HEK293T (cell line): ENCODE data around the gene C20orf204.

Experiments used
- CTCF ChIA-PET: fragments of 350-600 bp; formaldehyde crosslinking; extraction: SDS; loops from one replicate; lab custom pipeline; 2021; ENCODE audit warnings: antibody characterized with exemption, inconsistent platforms; lab: Yijun Ruan, JAX
- POLR2A ChIA-PET: fragments of 350-600 bp; formaldehyde crosslinking; extraction: SDS; loops from one replicate; lab custom pipeline; 2020; ENCODE audit warnings: antibody characterized with exemption, inconsistent platforms; lab: Yijun Ruan, JAX
- DNase-seq: peaks from one replicate; pipeline ENCODE4 v3.0.0; 2012; ENCODE audit warnings: mixed read lengths; ENCODE audit errors: extremely low spot score
- ARNT ChIP-seq: fragments of 450-650 bp; IDR thresholded peaks from 2 replicates; pipeline ENCODE4 v1.6.1; 2017; ENCODE audit warnings: mild to moderate bottlenecking
- BHLHE40 ChIP-seq: fragments of 450-650 bp; IDR thresholded peaks from 2 replicates; pipeline ENCODE4 v1.6.1; 2016; ENCODE audit warnings: mild to moderate bottlenecking, moderate library complexity, borderline replicate concordance
- CTBP1 ChIP-seq: fragments of 450-650 bp; IDR thresholded peaks from 2 replicates; pipeline ENCODE4 v1.6.1; 2016; ENCODE audit warnings: borderline replicate concordance
- ELF4 ChIP-seq: fragments of 450-650 bp; IDR thresholded peaks from 2 replicates; pipeline ENCODE4 v1.6.1; 2017; ENCODE audit warnings: antibody characterized with exemption
- FOXA1 ChIP-seq: fragments of 450-650 bp; IDR thresholded peaks from 2 replicates; pipeline ENCODE4 v1.6.1; 2016; ENCODE audit warnings: mild to moderate bottlenecking
- FOXK2 ChIP-seq: fragments of 450-650 bp; IDR thresholded peaks from 2 replicates; pipeline ENCODE4 v1.6.1; 2016; ENCODE audit warnings: mild to moderate bottlenecking
- FOXM1 ChIP-seq: fragments of 450-650 bp; IDR thresholded peaks from 2 replicates; pipeline ENCODE4 v1.6.1; 2017; ENCODE audit warnings: mild to moderate bottlenecking, borderline replicate concordance
- HDGF ChIP-seq: fragments of 450-650 bp; IDR thresholded peaks from 2 replicates; pipeline ENCODE4 v1.6.1; 2017; ENCODE audit warnings: antibody characterized with exemption, borderline replicate concordance
- L3MBTL2 ChIP-seq: fragments of 450-650 bp; conservative IDR thresholded peaks from 2 replicates; pipeline ENCODE4 v1.6.1; 2016; ENCODE audit warnings: mild to moderate bottlenecking
- LEF1 ChIP-seq: fragments of 450-650 bp; IDR thresholded peaks from 2 replicates; pipeline ENCODE4 v1.6.1; 2017; ENCODE audit warnings: mild to moderate bottlenecking, borderline replicate concordance
- NFRKB ChIP-seq: fragments of 450-650 bp; IDR thresholded peaks from 2 replicates; pipeline ENCODE4 v1.6.1; 2016; ENCODE audit warnings: mild to moderate bottlenecking, moderate library complexity
- SP1 ChIP-seq: fragments of 450-650 bp; IDR thresholded peaks from 2 replicates; pipeline ENCODE4 v1.6.1; 2017
- SUZ12 ChIP-seq: fragments of 450-650 bp; IDR thresholded peaks from 2 replicates; pipeline ENCODE4 v1.6.1; 2016; ENCODE audit warnings: mild to moderate bottlenecking
- TARDBP ChIP-seq: fragments of 450-650 bp; IDR thresholded peaks from 2 replicates; pipeline ENCODE4 v1.6.1; 2016
- ZNF384 ChIP-seq: fragments of 450-650 bp; IDR thresholded peaks from 2 replicates; pipeline ENCODE4 v1.6.1; 2016
- TF ChIP-seq, protein P1 (sequence below): fragments of 450-650 bp; IDR thresholded peaks from 2 replicates; pipeline ENCODE4 v1.6.1; 2016

C20orf204 gene

DNA sequence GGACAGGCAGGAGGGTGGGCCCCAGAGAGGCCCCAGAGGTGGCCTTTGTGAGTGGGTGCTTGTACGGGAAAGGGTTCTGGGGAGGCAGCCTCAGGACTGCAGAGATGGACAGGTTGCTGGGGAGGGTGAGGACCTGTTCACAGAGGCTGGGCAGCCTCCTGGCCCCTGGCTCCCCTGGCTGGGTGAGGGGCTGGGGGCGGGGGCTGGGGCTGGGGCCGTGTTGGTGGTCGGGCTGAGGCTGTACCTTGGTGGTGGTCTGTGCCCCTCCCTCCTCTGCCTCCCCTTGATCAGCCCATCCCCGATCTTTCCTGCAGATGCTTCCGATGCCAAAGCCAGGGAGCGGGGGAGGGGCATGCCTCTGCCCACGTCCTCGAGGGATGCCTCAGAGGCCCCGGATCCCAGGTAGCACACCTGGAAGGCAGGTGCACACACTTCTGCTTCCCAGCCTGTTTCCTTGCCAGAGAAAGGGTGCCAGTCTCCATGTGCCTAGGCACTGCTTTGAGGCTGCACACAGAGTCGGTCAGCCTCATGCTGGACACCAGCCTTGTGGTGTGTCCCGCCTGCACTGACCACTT, 31.8 kb downstream of the C20orf204 start:
- no peak for DNase-seq
- POLR2A ChIA-PET: no interaction called here

DNA sequence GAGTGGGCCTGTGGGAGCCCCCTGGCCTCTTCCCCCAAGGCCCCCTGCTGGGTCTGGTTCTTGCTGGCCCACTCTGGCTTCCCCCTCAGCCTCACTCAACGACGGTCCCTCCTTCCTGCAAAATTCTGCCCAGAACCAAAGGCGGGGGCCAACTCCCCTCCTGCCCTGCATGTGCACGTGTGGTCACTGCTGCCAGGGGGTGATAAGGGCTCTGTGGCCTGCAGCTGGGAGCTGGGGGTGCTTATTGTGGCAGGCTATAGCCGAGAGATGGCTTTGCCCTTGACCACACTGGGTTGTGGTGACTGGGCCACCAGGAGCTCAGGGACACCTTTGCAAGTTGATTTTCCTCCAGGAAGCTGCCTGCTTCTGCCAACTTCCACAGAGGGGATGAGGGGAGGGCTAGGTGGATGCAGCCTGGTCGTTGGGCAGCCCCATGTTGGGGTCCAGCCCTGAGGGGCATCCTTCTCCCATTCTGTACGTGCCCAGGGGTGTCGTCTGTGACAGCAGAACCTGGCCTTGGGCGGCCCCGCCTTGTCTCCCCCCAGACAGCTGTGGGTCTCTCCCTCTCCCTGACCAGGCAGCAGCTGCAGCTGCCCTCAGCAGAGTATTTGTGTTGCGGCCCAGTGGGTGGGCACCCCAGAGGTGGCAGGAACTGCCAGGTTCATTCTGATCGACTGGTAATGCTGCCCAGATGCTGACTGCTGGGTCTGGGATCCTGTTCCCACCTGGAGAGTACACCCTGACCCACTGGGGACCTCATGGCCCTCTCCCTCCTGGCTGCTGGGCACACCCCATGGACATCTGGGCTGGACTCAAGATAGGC, 32.6 kb downstream of the C20orf204 start:
- no peak for DNase-seq
- TF ChIP-seq L3MBTL2 (no peak), FOXK2 (no peak)
- CTCF ChIA-PET: interaction anchor here (1.6 kb wide), 1 partner anchor 16 kb away, joined by 3 read pairs; the partner anchor contains the start of gene LKAAEAR1
- POLR2A ChIA-PET: no interaction called here

More for the DNA sequence above, 31.8 kb downstream of the C20orf204 start:
- TF ChIP-seq, protein P1, sequence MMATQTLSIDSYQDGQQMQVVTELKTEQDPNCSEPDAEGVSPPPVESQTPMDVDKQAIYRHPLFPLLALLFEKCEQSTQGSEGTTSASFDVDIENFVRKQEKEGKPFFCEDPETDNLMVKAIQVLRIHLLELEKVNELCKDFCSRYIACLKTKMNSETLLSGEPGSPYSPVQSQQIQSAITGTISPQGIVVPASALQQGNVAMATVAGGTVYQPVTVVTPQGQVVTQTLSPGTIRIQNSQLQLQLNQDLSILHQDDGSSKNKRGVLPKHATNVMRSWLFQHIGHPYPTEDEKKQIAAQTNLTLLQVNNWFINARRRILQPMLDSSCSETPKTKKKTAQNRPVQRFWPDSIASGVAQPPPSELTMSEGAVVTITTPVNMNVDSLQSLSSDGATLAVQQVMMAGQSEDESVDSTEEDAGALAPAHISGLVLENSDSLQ: no peak
- TF ChIP-seq TARDBP (no peak), FOXK2 (no peak), ZNF384 (no peak), LEF1 (no peak), ELF4 (no peak), FOXM1 (no peak), FOXA1 (no peak), CTBP1 (no peak), BHLHE40 (no peak), NFRKB (no peak), HDGF (no peak), SP1 (no peak), ARNT (no peak), SUZ12 (no peak)
- CTCF ChIA-PET: no interaction called here

DNA sequence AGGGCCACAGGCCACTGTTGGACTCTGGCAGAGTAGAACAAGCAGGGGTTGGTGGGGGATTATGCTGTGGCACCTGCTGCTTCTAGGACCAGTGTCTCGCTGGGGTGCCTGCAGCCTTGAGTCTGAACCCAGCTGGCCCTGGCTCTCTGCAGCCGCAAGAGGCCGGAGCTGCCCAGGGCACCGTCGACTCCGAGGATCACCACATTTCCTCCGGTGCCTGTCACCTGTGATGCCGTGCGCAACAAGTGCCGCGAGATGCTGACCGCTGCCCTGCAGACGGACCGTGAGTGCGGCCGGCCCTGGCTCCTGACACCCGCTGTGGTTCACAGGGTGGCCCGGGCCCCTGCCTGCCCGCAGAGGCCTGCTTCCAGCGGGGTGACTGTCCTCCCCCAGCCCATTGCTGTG, 33.2 kb downstream of the C20orf204 start:
- ChIA-PET CTCF (interaction anchor here (1.6 to 1.8 kb wide), 2 partner anchors 10 to 15 kb away, joined by 3 to 5 read pairs; partner anchors contain the start of genes LKAAEAR1, OPRL1 and RGS19), POLR2A (no interaction called here)
- TF ChIP-seq ZNF384 (no peak), FOXK2 (no peak), CTBP1 (no peak), FOXA1 (no peak), SP1 (no peak)
- no peak for DNase-seq

DNA sequence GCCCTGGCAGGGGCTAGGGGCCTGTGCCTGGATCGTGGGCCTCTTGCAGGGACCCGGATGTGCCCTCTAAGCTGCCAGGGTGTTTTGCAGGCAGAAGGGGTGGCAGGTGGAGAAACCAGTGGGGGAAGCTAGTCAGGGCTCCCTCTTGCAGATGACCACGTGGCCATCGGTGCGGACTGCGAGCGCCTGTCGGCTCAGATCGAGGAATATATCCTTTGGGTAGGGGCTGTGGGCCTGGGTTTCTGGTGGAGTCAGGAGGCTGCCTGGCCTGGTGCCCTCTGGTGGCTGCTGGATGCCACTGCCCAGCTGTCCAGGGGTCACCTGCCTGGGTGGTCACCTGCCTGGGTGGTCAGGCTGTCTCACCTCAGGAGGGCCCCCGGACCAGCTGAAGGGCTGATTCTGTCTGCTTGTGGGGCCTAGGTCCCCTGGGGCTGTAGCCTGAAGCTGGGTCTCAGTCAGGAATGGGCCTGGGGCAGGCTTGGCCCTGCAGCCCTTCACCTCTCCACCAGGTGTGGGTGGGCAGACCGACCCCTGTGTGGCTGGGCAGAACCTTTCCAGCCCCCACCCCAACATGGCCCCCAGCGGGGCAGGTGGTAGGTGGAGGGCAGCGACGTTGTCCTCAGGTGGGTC, 33.7 kb downstream of the C20orf204 start:
- TF ChIP-seq SUZ12 (no peak), TARDBP (no peak), ELF4 (no peak), ARNT (no peak), HDGF (no peak), NFRKB (no peak), FOXK2 (no peak), ZNF384 (no peak), SP1 (no peak), FOXA1 (no peak), BHLHE40 (no peak), FOXM1 (no peak), LEF1 (no peak), CTBP1 (no peak), L3MBTL2 (no peak)
- TF ChIP-seq, protein P1: no peak
- DNase-seq: peak; percentile 66
- CTCF ChIA-PET: interaction anchor here (1.6 to 1.8 kb wide), 2 partner anchors 10 to 15 kb away, joined by 3 to 5 read pairs; partner anchors contain the start of genes LKAAEAR1, OPRL1 and RGS19
- POLR2A ChIA-PET: no interaction called here

DNA sequence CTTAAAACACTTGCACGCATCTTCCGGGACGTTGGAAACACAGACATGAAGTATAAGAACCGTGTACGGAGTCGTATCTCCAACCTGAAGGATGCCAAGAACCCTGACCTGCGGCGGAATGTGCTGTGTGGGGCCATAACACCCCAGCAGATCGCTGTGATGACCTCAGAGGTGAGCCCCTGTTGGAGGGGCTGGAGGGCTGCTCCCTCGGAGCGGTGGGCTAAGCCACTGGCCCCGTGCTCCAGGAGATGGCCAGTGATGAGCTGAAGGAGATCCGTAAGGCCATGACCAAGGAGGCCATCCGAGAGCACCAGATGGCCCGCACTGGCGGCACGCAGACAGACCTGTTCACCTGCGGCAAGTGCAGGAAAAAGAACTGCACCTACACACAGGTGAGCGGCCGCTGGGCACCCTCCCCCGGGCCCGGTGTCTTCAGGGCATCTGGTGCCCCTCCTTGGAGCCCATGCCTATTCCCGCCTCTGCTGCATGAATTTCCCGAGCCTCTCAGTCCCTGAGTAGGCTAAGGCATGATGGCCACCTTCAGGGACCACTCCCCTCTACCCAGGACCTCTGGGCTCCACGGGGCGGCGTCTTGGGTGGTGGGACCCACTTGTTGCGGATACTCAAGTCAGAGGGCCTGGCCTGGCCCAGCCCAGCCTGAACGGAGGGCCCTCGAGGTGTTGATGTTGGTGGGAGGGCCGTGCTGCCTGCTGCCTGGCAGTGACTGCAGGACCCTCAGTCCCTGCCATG, 34.4 kb downstream of the C20orf204 start:
- ChIA-PET POLR2A (no interaction called here), CTCF (interaction anchor here (0.6 to 1.8 kb wide), 3 partner anchors 9 to 31 kb away, joined by 3 to 5 read pairs (median 4); partner anchors contain the start of genes LKAAEAR1, OPRL1 and RGS19)
- DNase-seq: no peak
- TF ChIP-seq ARNT: no peak
- TF ChIP-seq SUZ12: no peak
- TF ChIP-seq HDGF: no peak
- TF ChIP-seq, protein P1: no peak
- TF ChIP-seq LEF1: no peak
- TF ChIP-seq TARDBP: no peak
- TF ChIP-seq ZNF384: no peak
- TF ChIP-seq CTBP1: no peak
- TF ChIP-seq FOXK2: no peak
- TF ChIP-seq FOXM1: no peak
